GM23338 (cell line): ENCODE results near the gene FRS2.

Experiments used
- CREB1 ChIP-seq: fragments of 250-450 bp; sonication (Bioruptor Pico); IDR thresholded peaks from 2 replicates; pipeline ENCODE4 v1.5.0; 2020; ENCODE audit warnings: low read depth, mild to moderate bottlenecking, moderate library complexity
- CTCF ChIP-seq, 2 experiments: fragments of 200-600 bp in 1 of 2; sonication (generic) in 1 of 2; conservative IDR thresholded peaks; 2 replicates each; pipeline versions ENCODE4 v1.5.1 to v1.6.1; 2016 to 2017; ENCODE audit warnings: antibody characterized with exemption in 2 of 2, low read depth in 2 of 2, mild to moderate bottlenecking in 2 of 2, moderate library complexity in 1 of 2
- ETS1 ChIP-seq: IDR thresholded peaks from 2 replicates; pipeline ENCODE4 v1.6.1; 2016; ENCODE audit warnings: antibody characterized with exemption
- EZH2 ChIP-seq: fragments of 200-600 bp; sonication (generic); IDR thresholded peaks from one replicate; pipeline ENCODE4 v1.8.0; 2017; ENCODE audit warnings: antibody characterized with exemption, mild to moderate bottlenecking, low read depth; ENCODE audit not compliant: unreplicated experiment
- EZH2phosphoT487 ChIP-seq: fragments of 200-600 bp; sonication (generic); IDR thresholded peaks from one replicate; pipeline ENCODE4 v1.8.1; 2018; ENCODE audit warnings: antibody characterized with exemption; ENCODE audit not compliant: unreplicated experiment
- JUNB ChIP-seq: IDR thresholded peaks from one replicate; pipeline ENCODE4 v1.6.1; 2016; ENCODE audit warnings: antibody characterized with exemption; ENCODE audit not compliant: unreplicated experiment
- NANOG ChIP-seq: IDR thresholded peaks from 2 replicates; pipeline ENCODE4 v1.6.1; 2016; ENCODE audit warnings: antibody characterized with exemption, borderline replicate concordance
- POLR2AphosphoS5 ChIP-seq: IDR thresholded peaks from 2 replicates; pipeline ENCODE4 v1.6.1; 2016; ENCODE audit warnings: antibody characterized with exemption, low read depth
- REST ChIP-seq: IDR thresholded peaks from one replicate; pipeline ENCODE4 v1.6.1; 2018; ENCODE audit warnings: antibody characterized with exemption; ENCODE audit not compliant: unreplicated experiment
- STAT1 ChIP-seq: IDR thresholded peaks from one replicate; pipeline ENCODE4 v1.6.1; 2016; ENCODE audit warnings: antibody characterized with exemption; ENCODE audit not compliant: unreplicated experiment
- ZNF114 ChIP-seq: fragments of 250-450 bp; sonication (Bioruptor Pico); IDR thresholded peaks from 2 replicates; pipeline ENCODE4 v1.5.0; 2020; ENCODE audit warnings: mild to moderate bottlenecking, moderate library complexity
- ZNF331 ChIP-seq: fragments of 250-450 bp; sonication (Bioruptor Pico); IDR thresholded peaks from 2 replicates; pipeline ENCODE4 v1.5.0; 2020; ENCODE audit warnings: low read depth, mild to moderate bottlenecking, moderate library complexity
- ZNF462 ChIP-seq: fragments of 250-450 bp; sonication (Bioruptor Pico); IDR thresholded peaks from 2 replicates; pipeline ENCODE4 v1.5.0; 2020; ENCODE audit warnings: mild to moderate bottlenecking, moderate library complexity

GRCh38 chr12:69433653-69434052 lies 36.5 kb upstream of the FRS2 start:
- TF ChIP-seq CTCF (conservative IDR thresholded peaks at IDR 0.05; ENCODE audit: low read depth in 2 of 2) (no peak), EZH2 (no peak), REST (no peak), POLR2AphosphoS5 (no peak), CREB1 (CRISPR knock-in tag) (no peak), EZH2phosphoT487 (no peak), ZNF331 (CRISPR knock-in tag) (no peak), NANOG (no peak), JUNB (no peak), ZNF462 (CRISPR knock-in tag) (no peak), ETS1 (no peak), ZNF114 (no peak), STAT1 (no peak)
